Left lung (tissue), 10 donors: ENCODE measurements around the gene FRMD1. TPM values are rescaled to one million over a fixed set of nuclear protein-coding genes. Genes with fewer than 3 reads are reported as not detected.

Experiments used
- ATAC-seq: fragments of 200-7000 bp; cut with Tn5 transposase; one replicate; pipeline ENCODE4 v1.9.1; 2020; ENCODE audit warnings: moderate library complexity
- DNase-seq, 4 donors: peaks; one replicate each; pipeline ENCODE4 v3.0.0-alpha.2; 2013 to 2020
- H3K27ac ChIP-seq, 2 donors: fragments of 200-600 bp; sonication (generic) in 1 of 2; one replicate each; pipeline versions ENCODE4 v1.5.0 to v1.8.0; 2020 to 2021
- H3K27me3 ChIP-seq, 2 donors: fragments of 200-600 bp; sonication (generic) in 1 of 2; one replicate each; pipeline versions ENCODE4 v1.5.0 to v1.8.0; 2020 to 2021
- H3K36me3 ChIP-seq, 2 donors: fragments of 200-600 bp; sonication (generic) in 1 of 2; one replicate each; pipeline versions ENCODE4 v1.5.0 to v1.8.0; 2020 to 2021
- H3K4me1 ChIP-seq, 2 donors: fragments of 200-600 bp; one replicate each; pipeline ENCODE4 v1.8.0; 2021
- H3K4me3 ChIP-seq, 2 donors: fragments of 200-600 bp; sonication (generic) in 1 of 2; one replicate each; pipeline versions ENCODE4 v1.5.0 to v1.8.0; 2020 to 2021; ENCODE audit warnings: mild to moderate bottlenecking in 1 of 2
- H3K9me3 ChIP-seq, 2 donors: fragments of 200-600 bp; sonication (generic) in 1 of 2; one replicate each; pipeline versions ENCODE4 v1.5.0 to v1.8.0; 2020 to 2021
- CTCF ChIP-seq, 2 donors: fragments of 200-600 bp; sonication (generic) in 1 of 2; IDR thresholded peaks; one replicate each; pipeline versions ENCODE4 v1.5.0 to v1.8.0; 2021; ENCODE audit warnings: antibody characterized with exemption in 2 of 2
- intact Hi-C, 2 donors: fragments of 100-400 bp; cut with DNase I; formaldehyde crosslinking; loops; one replicate each; pipeline versions ENCODE4 v1.11.2 to v1.14.2; 2022
- polyA plus RNA-seq, 6 donors: library from polyadenylated mRNA; unstranded; fragments of 120-200 nt; gene quantifications; one replicate each; pipeline ENCODE4 v1.2.1, GENCODE V29; 2013; ENCODE audit not compliant: insufficient read length in 6 of 6
- total RNA-seq, 2 donors: library from RNA; stranded (reverse); fragmentation: NEBNext Ultra II Directional; extraction: Animal tissue kit (Norgen Biotek cat#: 25700); gene quantifications; one replicate each; pipeline ENCODE4 v1.2.1, GENCODE V29; 2021
- donor health status: DM: no; HTN: yes; CAD: no.
- donor health status: DM: no; HTN: no; CAD: no.

The FRMD1 gene
- total and polyA plus RNA-seq, 8 donors = 3.4 to 7.2 (median 6.0) TPM; not detected in 2

- no peak for TF ChIP-seq CTCF (IDR thresholded peaks at IDR 0.05)
- no peak for DNase-seq
- intact Hi-C loops = no loop called here
Measured at GRCh38 chr6:168042426-168043192, 36.4 kb downstream of the FRMD1 start.

GRCh38 chr6:168041928-168042327, 37.1 kb downstream of the FRMD1 start:
- Histone ChIP-seq H3K9me3 (peaks cover 0 to 56% of the 10 kb centered on the region in 2 donors), H3K27me3 (no peaks in the 10 kb centered on the region), H3K27ac (no peak overlapping the region), H3K4me3 (no peak overlapping the region), H3K4me1 (peaks cover 0 to 3% of the 10 kb centered on the region in 2 donors), H3K36me3 (no peaks in the 10 kb centered on the region)
- intact Hi-C loops = no loop called here
- TF ChIP-seq CTCF (IDR thresholded peaks at IDR 0.05) = no peak
- DNase-seq (no peak), ATAC-seq (no peak)

More at GRCh38 chr6:168042426-168043192, 36.4 kb downstream of the FRMD1 start:
- ATAC-seq = no peak
- peaks cover 0 to 56% of the 10 kb centered on the region in 2 donors for H3K9me3 ChIP-seq
- no peaks in the 10 kb centered on the region for H3K27me3 ChIP-seq
- peaks cover 0 to 3% of the 10 kb centered on the region in 2 donors for H3K4me1 ChIP-seq
- no peak overlapping the region for H3K4me3 ChIP-seq
- H3K27ac ChIP-seq = no peak overlapping the region
- H3K36me3 ChIP-seq = no peaks in the 10 kb centered on the region

- Histone ChIP-seq H3K36me3 (no peaks in the 10 kb centered on the region), H3K27me3 (peaks cover 0 to 4% of the 10 kb centered on the region in 2 donors), H3K4me1 (peaks cover 0 to 3% of the 10 kb centered on the region in 2 donors), H3K4me3 (no peak overlapping the region), H3K27ac (no peak overlapping the region), H3K9me3 (peaks cover 0 to 56% of the 10 kb centered on the region in 2 donors)
- TF ChIP-seq CTCF (IDR thresholded peaks at IDR 0.05) = no peak
- ATAC-seq (no peak), DNase-seq (no peak)
- intact Hi-C loops = no loop called here
Measured at GRCh38 chr6:168040856-168041496, 38.0 kb downstream of the FRMD1 start.

GRCh38 chr6:168039849-168040248, 39.2 kb downstream of the FRMD1 start:
- Histone ChIP-seq H3K27ac (no peak overlapping the region), H3K27me3 (peaks cover 0 to 13% of the 10 kb centered on the region in 2 donors), H3K4me1 (no peaks in the 10 kb centered on the region), H3K4me3 (no peak overlapping the region), H3K9me3 (peaks cover 0 to 56% of the 10 kb centered on the region in 2 donors), H3K36me3 (no peaks in the 10 kb centered on the region)
- DNase-seq (no peak), ATAC-seq (no peak)
- no peak for TF ChIP-seq CTCF (IDR thresholded peaks at IDR 0.05)
- intact Hi-C loops = no loop called here

GRCh38 chr6:168039301-168039700, 39.7 kb downstream of the FRMD1 start:
- peaks cover 0 to 19% of the 10 kb centered on the region in 2 donors for H3K27me3 ChIP-seq
- peaks cover 0 to 56% of the 10 kb centered on the region in 2 donors for H3K9me3 ChIP-seq
- no peak for TF ChIP-seq CTCF (IDR thresholded peaks at IDR 0.05)
- ATAC-seq (no peak), DNase-seq (no peak)
- no peaks in the 10 kb centered on the region for H3K4me1 ChIP-seq
- intact Hi-C loops = no loop called here
- H3K36me3 ChIP-seq = no peaks in the 10 kb centered on the region
- no peak overlapping the region for H3K4me3 ChIP-seq
- no peak overlapping the region for H3K27ac ChIP-seq
